ENCODE measurements around the gene SMIM5.

The SMIM5 gene

GRCh38 chr17:75614006-75614405 is 19.2 kb upstream of the SMIM5 start:
- in situ Hi-C loops (cut with MboI; ENCODE audit: low sequenced_read_pairs, unreplicated experiment): loop anchor here (10.0 kb wide), 1 partner anchor 131 kb away; no protein-coding TSS in a partner anchor
- DNase-seq (ENCODE audit: low spot score): no peak
- peak; percentile 4 for TF ChIP-seq CTCF (IDR thresholded peaks at IDR 0.05; ENCODE audit: borderline replicate concordance, control extremely low read depth, extremely low read depth, insufficient read depth, missing control alignments)

- no peak for DNase-seq (ENCODE audit: low spot score)
- in situ Hi-C loops (cut with MboI; ENCODE audit: low sequenced_read_pairs, unreplicated experiment): loop anchor here (10.0 kb wide), 1 partner anchor 130 kb away; no protein-coding TSS in a partner anchor
- TF ChIP-seq CTCF (IDR thresholded peaks at IDR 0.05; ENCODE audit: borderline replicate concordance, control extremely low read depth, extremely low read depth, insufficient read depth, missing control alignments): no peak
Observed at GRCh38 chr17:75614556-75615270, 18.5 kb upstream of the SMIM5 start.

- no peak for DNase-seq (ENCODE audit: low spot score)
- no peak for TF ChIP-seq CTCF (IDR thresholded peaks at IDR 0.05; ENCODE audit: borderline replicate concordance, control extremely low read depth, extremely low read depth, insufficient read depth, missing control alignments)
- in situ Hi-C loops (cut with MboI; ENCODE audit: low sequenced_read_pairs, unreplicated experiment): loop anchor here (10.0 kb wide), 1 partner anchor 130 kb away; no protein-coding TSS in a partner anchor
Observed at GRCh38 chr17:75615301-75615700, 17.9 kb upstream of the SMIM5 start.

- no peak for DNase-seq (ENCODE audit: low spot score)
Observed at GRCh38 chr17:75616521-75617122, 16.6 kb upstream of the SMIM5 start.

GRCh38 chr17:75617218-75617617 is 16.0 kb upstream of the SMIM5 start:
- no peak for TF ChIP-seq CTCF (IDR thresholded peaks at IDR 0.05; ENCODE audit: borderline replicate concordance, control extremely low read depth, extremely low read depth, insufficient read depth, missing control alignments)
- no peak for DNase-seq (ENCODE audit: low spot score)
- in situ Hi-C loops (cut with MboI; ENCODE audit: low sequenced_read_pairs, unreplicated experiment): loop anchor here (10.0 kb wide), 1 partner anchor 128 kb away; no protein-coding TSS in a partner anchor

More at GRCh38 chr17:75616521-75617122, 16.6 kb upstream of the SMIM5 start:
- in situ Hi-C loops (cut with MboI; ENCODE audit: low sequenced_read_pairs, unreplicated experiment): loop anchor here (10.0 kb wide), 1 partner anchor 128 kb away; no protein-coding TSS in a partner anchor
- no peak for TF ChIP-seq CTCF (IDR thresholded peaks at IDR 0.05; ENCODE audit: borderline replicate concordance, control extremely low read depth, extremely low read depth, insufficient read depth, missing control alignments)

- no peak for TF ChIP-seq CTCF (IDR thresholded peaks at IDR 0.05; ENCODE audit: borderline replicate concordance, control extremely low read depth, extremely low read depth, insufficient read depth, missing control alignments)
- no peak for DNase-seq (ENCODE audit: low spot score)
- in situ Hi-C loops (cut with MboI; ENCODE audit: low sequenced_read_pairs, unreplicated experiment): loop anchor here (10.0 kb wide), 1 partner anchor 127 kb away; no protein-coding TSS in a partner anchor
Observed at GRCh38 chr17:75617675-75618074, 15.6 kb upstream of the SMIM5 start.
